HepG2 (cell line): Measurements from ENCODE around the gene BMP2K. TPM values are rescaled to one million over a fixed set of nuclear protein-coding genes. Genes with fewer than 3 reads are reported as not detected.

Experiments
- ATAC-seq: fragments of 200-7000 bp; cut with Tn5 transposase; 3 replicates; pipeline ENCODE4 v1.9.1; 2020; ENCODE audit warnings: mild to moderate bottlenecking, moderate library complexity
- Bru-seq: library from RNA; stranded (reverse); fragments of 400-500 nt; gene quantifications from one replicate; lab custom pipeline; 2021; lab: Mats Ljungman, UMichigan
- BruChase-seq, 2 experiments: library from RNA; stranded (reverse); fragments of 400-500 nt; gene quantifications; one replicate each; lab custom pipeline; 2021; lab: Mats Ljungman, UMichigan
- BruUV-seq: library from RNA; stranded (reverse); fragments of 400-500 nt; replicated peaks from 2 replicates; lab custom pipeline; 2021; lab: Mats Ljungman, UMichigan
- CTCF ChIA-PET: fragments of 300-600 bp; formaldehyde crosslinking; extraction: SDS; loops from one replicate; lab custom pipeline; 2021; ENCODE audit warnings: low total read pairs, inconsistent platforms, low intra/inter-chr PET ratio; lab: Yijun Ruan, JAX
- POLR2A ChIA-PET: fragments of 350-600 bp; sonication (Branson Sonifier 250); formaldehyde crosslinking; loops from one replicate; lab custom pipeline; 2020; ENCODE audit warnings: antibody characterized with exemption, inconsistent platforms; lab: Yijun Ruan, JAX
- DNase-seq: peaks from one replicate; pipeline ENCODE4 v3.0.0-alpha.2; 2015; ENCODE audit warnings: low spot score
- FAIRE-seq: peaks from 3 replicates; lab custom pipeline; 2011; peaks lifted over from hg19 to GRCh38; lab: Jason Lieb, UNC
- H2AFZ ChIP-seq: one replicate; pipeline ENCODE4 v1.6.1; 2011; ENCODE audit warnings: low read length, inconsistent platforms
- H3K27ac ChIP-seq: fragments of 300-600 bp; 3 replicates; pipeline ENCODE4 v1.8.0; 2011; ENCODE audit warnings: mixed run types, mild to moderate bottlenecking, mixed read lengths, low read length, inconsistent platforms; ENCODE audit not compliant: insufficient read depth; ENCODE audit errors: extremely low read length
- H3K27me3 ChIP-seq, 2 experiments: fragments of 200-600 bp in 1 of 2; 2 replicates in 1 of 2; 3 replicates in 1 of 2; pipeline versions ENCODE4 v1.6.0 to v1.8.0; 2011; ENCODE audit warnings: low read length in 2 of 2, mild to moderate bottlenecking in 2 of 2, moderate library complexity in 2 of 2, inconsistent platforms in 1 of 2; ENCODE audit not compliant: insufficient read depth in 2 of 2, control insufficient read depth in 1 of 2
- H3K36me3 ChIP-seq, 2 experiments: fragments of 200-600 bp in 1 of 2; replicated peaks in 1 of 2; 2 replicates in 1 of 2; 3 replicates in 1 of 2; pipeline versions ENCODE4 v1.5.1 to v1.8.0; 2011; ENCODE audit warnings: low read length in 2 of 2, inconsistent platforms in 1 of 2; ENCODE audit not compliant: insufficient read depth in 2 of 2, control insufficient read depth in 1 of 2
- H3K4me1 ChIP-seq: 2 replicates; pipeline ENCODE4 v1.5.1; 2012; ENCODE audit warnings: low read length, inconsistent platforms; ENCODE audit not compliant: insufficient read depth
- H3K4me2 ChIP-seq: 2 replicates; pipeline ENCODE4 v1.6.0; 2011; ENCODE audit warnings: low read depth, low read length, inconsistent platforms
- H3K4me3 ChIP-seq, 3 experiments: fragments of 200-600 bp in 1 of 3; sonication (generic), shearing (Covaris generic) in 1 of 3; replicated peaks in 1 of 3; 2 replicates each; pipeline ENCODE4 v1.5.1; 2011 to 2016; ENCODE audit warnings: low read length in 3 of 3, inconsistent platforms in 2 of 3, low read depth in 2 of 3, mild to moderate bottlenecking in 2 of 3, control low read depth in 1 of 3, mixed read lengths in 1 of 3; ENCODE audit not compliant: insufficient read depth in 1 of 3
- H3K79me2 ChIP-seq: one replicate; pipeline ENCODE4 v1.6.1; 2011; ENCODE audit warnings: low read length, inconsistent platforms; ENCODE audit not compliant: insufficient read depth
- H3K9ac ChIP-seq: 2 replicates; pipeline ENCODE4 v1.6.0; 2011; ENCODE audit warnings: mild to moderate bottlenecking, low read depth, low read length, inconsistent platforms; ENCODE audit not compliant: insufficient read depth
- H3K9me3 ChIP-seq: 2 replicates; pipeline ENCODE4 v1.5.1; 2012; ENCODE audit warnings: mild to moderate bottlenecking, low read length
- H4K20me1 ChIP-seq: 2 replicates; pipeline ENCODE4 v1.6.0; 2011; ENCODE audit warnings: inconsistent platforms, mild to moderate bottlenecking, low read length, moderate library complexity; ENCODE audit not compliant: insufficient read depth
- GABPB1 ChIP-seq: IDR thresholded peaks from 2 replicates; pipeline ENCODE4 v1.6.1; 2016; ENCODE audit warnings: mild to moderate bottlenecking, missing genetic modification reagents, moderate library complexity, missing compliant biosample characterization
- GATA4 ChIP-seq: sonication (generic); IDR thresholded peaks from 2 replicates; pipeline ENCODE4 v1.6.1; 2016; ENCODE audit warnings: antibody characterized with exemption, low read depth, borderline replicate concordance
- KDM3A ChIP-seq: IDR thresholded peaks from 2 replicates; pipeline ENCODE4 v1.6.1; 2018; ENCODE audit warnings: low read depth, missing compliant biosample characterization
- KLF6 ChIP-seq: IDR thresholded peaks from 2 replicates; pipeline ENCODE4 v1.8.0; 2016; ENCODE audit warnings: missing biosample characterization, missing genetic modification reagents
- NCOA5 ChIP-seq: sonication (generic); formaldehyde crosslinking; IDR thresholded peaks from 2 replicates; pipeline ENCODE4 v1.4.0; 2020; ENCODE audit warnings: missing genetic modification reagents
- POLR2A ChIP-seq, 2 experiments: IDR thresholded peaks; 2 replicates each; pipeline ENCODE4 v1.6.1; 2011; ENCODE audit warnings: low read depth in 2 of 2, low read length in 2 of 2, mild to moderate bottlenecking in 1 of 2, moderate library complexity in 1 of 2; ENCODE audit not compliant: insufficient read depth in 1 of 2
- SALL2 ChIP-seq: sonication (generic); formaldehyde crosslinking; IDR thresholded peaks from 2 replicates; pipeline ENCODE4 v1.8.1; 2023; ENCODE audit warnings: mild to moderate bottlenecking, missing genetic modification reagents, inconsistent platforms
- THRA ChIP-seq: sonication (generic); formaldehyde crosslinking; IDR thresholded peaks from 2 replicates; pipeline ENCODE4 v1.4.0; 2020; ENCODE audit warnings: missing genetic modification reagents, borderline replicate concordance
- ZBTB43 ChIP-seq: sonication (generic); formaldehyde crosslinking; conservative IDR thresholded peaks from 2 replicates; pipeline ENCODE4 v1.4.0; 2020; ENCODE audit warnings: missing genetic modification reagents
- ZFX ChIP-seq: sonication (generic); formaldehyde crosslinking; IDR thresholded peaks from 2 replicates; pipeline ENCODE4 v1.4.0; 2020; ENCODE audit warnings: mild to moderate bottlenecking, low read depth, missing genetic modification reagents, moderate library complexity
- ZFY ChIP-seq: sonication (generic); formaldehyde crosslinking; IDR thresholded peaks from 2 replicates; pipeline ENCODE4 v1.4.0; 2020; ENCODE audit warnings: missing genetic modification reagents
- ZNF431 ChIP-seq: sonication (generic); formaldehyde crosslinking; IDR thresholded peaks from 2 replicates; pipeline ENCODE4 v1.9.0; 2022; ENCODE audit warnings: missing genetic modification reagents, low read depth, mild to moderate bottlenecking, borderline replicate concordance
- ZNF547 ChIP-seq: sonication (generic); formaldehyde crosslinking; IDR thresholded peaks from 2 replicates; pipeline ENCODE4 v1.5.1; 2020; ENCODE audit warnings: mild to moderate bottlenecking, missing genetic modification reagents
- ZNF644 ChIP-seq: IDR thresholded peaks from 2 replicates; pipeline ENCODE4 v1.6.1; 2016; ENCODE audit warnings: low read depth
- ZNF891 ChIP-seq: sonication (generic); formaldehyde crosslinking; IDR thresholded peaks from 2 replicates; pipeline ENCODE4 v1.5.0; 2020; ENCODE audit warnings: mild to moderate bottlenecking, missing genetic modification reagents
- ZZZ3 ChIP-seq: sonication (generic); formaldehyde crosslinking; IDR thresholded peaks from 2 replicates; pipeline ENCODE4 v1.4.0; 2020; ENCODE audit warnings: missing genetic modification reagents, mild to moderate bottlenecking, borderline replicate concordance
- WGBS: methylation state at CpG from one replicate; pipeline ENCODE4 v1.1.6; 2017; ENCODE audit warnings: low lambda C conversion rate; 5-methylcytosine and 5-hydroxymethylcytosine counted together
- in situ Hi-C: cut with HindIII; loops from 2 replicates; pipeline ENCODE4 v1.10.0; 2017; ENCODE audit warnings: low pct_unique_long_range_greater_than_20kb; ENCODE audit not compliant: extremely low pct_ligation_motif_present
- intact Hi-C: fragments of 100-400 bp; cut with micrococcal nuclease; formaldehyde crosslinking; loops from one replicate; pipeline ENCODE4 v1.10.0; 2022; ENCODE audit not compliant: unreplicated experiment
- long read RNA-seq, 2 experiments: library from RNA in 1 of 2; library from polyadenylated mRNA in 1 of 2; stranded (forward) in 1 of 2; unstranded in 1 of 2; transcript quantifications; one replicate each; pipeline ENCODE4 v2.0.0, GENCODE V29; 2019 to 2022
- polyA minus RNA-seq, 3 experiments: library from RNA; depleted of rRNA, polyadenylated mRNA; stranded (reverse); fragments of >200 nt; gene quantifications; 2 replicates each; pipeline ENCODE4 v1.2.3, GENCODE V29; 2011; ENCODE audit warnings: low replicate concordance in 1 of 3
- polyA plus RNA-seq, 8 experiments: library from polyadenylated mRNA; depleted of rRNA in 3 of 8; stranded (reverse) in 7 of 8; unstranded in 1 of 8; fragments of >200 nt; fragmentation: Illumina TruSeq in 4 of 8; extraction: Trizol in 4 of 8; gene quantifications; 2 replicates each; pipeline versions ENCODE4 v1.2.1 to v1.2.3, GENCODE V29; 2011 to 2016; ENCODE audit warnings: low read depth in 4 of 8, missing spikeins in 1 of 8, mixed read lengths in 1 of 8; ENCODE audit not compliant: insufficient read depth in 1 of 8
- total RNA-seq, 5 experiments: library from RNA; depleted of rRNA; stranded (reverse); fragments of >200 nt; fragmentation: Illumina TruSeq; extraction: Trizol; gene quantifications; 2 replicates each; pipeline ENCODE4 v1.2.3, GENCODE V29; 2016; ENCODE audit warnings: low read depth in 1 of 5

Gene BMP2K
- total RNA-seq (2016; rRNA removed; fragmentation: Illumina TruSeq; extraction: Trizol) = 15.2 and 15.4 TPM in 2 replicates
- total RNA-seq (2016; cell fraction: cytosol; rRNA removed; fragmentation: Illumina TruSeq; extraction: Trizol; ENCODE audit: low read depth) = 10.8 and 11.6 TPM in 2 replicates
- 15.3 and 16.6 TPM in 2 replicates for total RNA-seq (2016; cell fraction: insoluble cytoplasmic fraction; rRNA removed; fragmentation: Illumina TruSeq; extraction: Trizol)
- total RNA-seq (2016; cell fraction: membrane; rRNA removed; fragmentation: Illumina TruSeq; extraction: Trizol) = 13.6 and 14.1 TPM in 2 replicates
- 24.2 and 28.7 TPM in 2 replicates for total RNA-seq (2016; cell fraction: nucleus; rRNA removed; fragmentation: Illumina TruSeq; extraction: Trizol)
- polyA plus RNA-seq (2011; rRNA removed) = 8.4 and 8.6 TPM in 2 replicates
- 2.6 and 4.6 TPM in 2 replicates for polyA plus RNA-seq (2011; cell fraction: cytosol; rRNA removed)
- 8.0 and 11.5 TPM in 2 replicates for polyA plus RNA-seq (2011; cell fraction: nucleus; rRNA removed)
- polyA plus RNA-seq (2012) = 5.8 and 6.0 TPM in 2 replicates
- 1.8 and 2.2 TPM in 2 replicates for polyA plus RNA-seq (2016; cell fraction: cytosol; fragmentation: Illumina TruSeq; extraction: Trizol; ENCODE audit: low read depth)
- 13.3 and 15.6 TPM in 2 replicates for polyA plus RNA-seq (2016; cell fraction: insoluble cytoplasmic fraction; fragmentation: Illumina TruSeq; extraction: Trizol; ENCODE audit: low read depth)
- polyA plus RNA-seq (2016; cell fraction: membrane; fragmentation: Illumina TruSeq; extraction: Trizol; ENCODE audit: low read depth) = 5.5 and 6.9 TPM in 2 replicates
- 13.3 and 15.9 TPM in 2 replicates for polyA plus RNA-seq (2016; cell fraction: nucleus; fragmentation: Illumina TruSeq; extraction: Trizol; ENCODE audit: insufficient read depth, low read depth)
- polyA minus RNA-seq (2011; rRNA and poly(A)+ RNA removed; ENCODE audit: low replicate concordance) = 13.4 and 13.5 TPM in 2 replicates
- polyA minus RNA-seq (2011; cell fraction: cytosol; rRNA and poly(A)+ RNA removed) = 6.9 and 8.5 TPM in 2 replicates
- 56.5 and 68.0 TPM in 2 replicates for polyA minus RNA-seq (2011; cell fraction: nucleus; rRNA and poly(A)+ RNA removed)
- Bru-seq, nascent RNA = percentile 72 among the genes with signal in this experiment
- percentile 52 among the genes with signal in this experiment for BruChase-seq, experiment 1, labeled RNA remaining after a 6-hour chase
- percentile 60 among the genes with signal in this experiment for BruChase-seq, experiment 2, labeled RNA remaining after a 2-hour chase
- long read RNA-seq, experiment 1 = 0 reads
- long read RNA-seq, experiment 2, partial matches to known transcripts = 0 of 6 reads
- long read RNA-seq, experiment 2, other reads (novel, unspliced or antisense) = 6 of 6 reads

DNA sequence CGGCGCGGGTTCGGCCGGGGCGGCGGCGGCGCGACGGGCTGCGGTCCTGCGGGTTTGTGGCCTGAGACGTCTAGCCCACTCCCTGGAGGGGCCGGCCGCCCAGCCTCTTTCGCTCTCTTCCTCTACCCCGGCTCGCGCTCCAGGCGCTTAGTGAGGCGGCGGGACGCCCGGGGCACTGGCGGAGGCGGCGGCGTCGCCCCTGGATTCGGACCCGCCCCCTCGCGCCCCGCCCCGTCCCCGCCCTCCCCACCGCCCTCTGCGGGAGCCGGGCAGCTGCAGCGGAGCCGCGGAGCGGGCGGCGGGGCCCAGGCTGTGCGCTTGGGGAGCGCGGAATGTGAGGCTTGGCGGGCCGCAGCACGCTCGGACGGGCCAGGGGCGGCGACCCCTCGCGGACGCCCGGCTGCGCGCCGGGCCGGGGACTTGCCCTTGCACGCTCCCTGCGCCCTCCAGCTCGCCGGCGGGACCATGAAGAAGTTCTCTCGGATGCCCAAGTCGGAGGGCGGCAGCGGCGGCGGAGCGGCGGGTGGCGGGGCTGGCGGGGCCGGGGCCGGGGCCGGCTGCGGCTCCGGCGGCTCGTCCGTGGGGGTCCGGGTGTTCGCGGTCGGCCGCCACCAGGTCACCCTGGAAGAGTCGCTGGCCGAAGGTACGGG is at the start of gene BMP2K:
BMP2K (plus strand) TSS at position 272 of the 650 bp plus-strand sequence; CDS start at position 466, 194 bp downstream.
- H3K79me2 ChIP-seq = peaks cover 39% of the 10 kb centered on the region
- ChIA-PET CTCF (no interaction called here), POLR2A (interaction anchor here (0.6 to 1.8 kb wide), 10 partner anchors 14 to 369 kb away, joined by 3 to 13 read pairs (median 3); partner anchors contain the start of gene PAQR3)
- H3K9me3 ChIP-seq = no peaks in the 10 kb centered on the region
- peaks cover 35% of the 10 kb centered on the region for H3K4me1 ChIP-seq
- peaks cover 6% of the 10 kb centered on the region for H4K20me1 ChIP-seq
- H2AFZ ChIP-seq = peak within 1 kb of the TSS; percentile 80
- H3K36me3 ChIP-seq = no peaks in the 10 kb centered on the region
- in situ Hi-C loops = no loop called here
- FAIRE-seq = no peak
- intact Hi-C loops = loop anchor here (5.0 to 10.0 kb wide), 3 partner anchors 114 to 719 kb away; partner anchors contain the start of gene FRAS1
- H3K4me2 ChIP-seq = peak within 1 kb of the TSS; percentile 100
- ATAC-seq = peak; percentile 91
- DNase-seq = peak; percentile 57
- BruUV-seq = no TSS peak
- no peaks in the 10 kb centered on the region; a peak in 1 of 5 replicates for H3K27me3 ChIP-seq
- 3% methylated on average over 6 of the region's 95 CpGs for WGBS
- peak within 1 kb of the TSS; percentile 93 to 95 (median 95) for H3K4me3 ChIP-seq
- H3K9ac ChIP-seq = peak within 1 kb of the TSS; percentile 96
- peak within 1 kb of the TSS; percentile 100 for H3K27ac ChIP-seq
- TF ChIP-seq ZFX (CRISPR knock-in tag) (peak; percentile 28; the same call in 1 of the 2 replicates), ZNF547 (CRISPR knock-in tag) (0 out of 2 replicates have a peak, but pooled peaks have one; percentile 7), ZZZ3 (no peak), ZBTB43 (CRISPR knock-in tag) (peak; percentile 58), ZFY (CRISPR knock-in tag) (peak; percentile 28), KLF6 (CRISPR knock-in tag) (0 out of 2 replicates have a peak, but pooled peaks have one; percentile 17), KDM3A (0 out of 2 replicates have a peak, but pooled peaks have one; percentile 3), GATA4 (peak; percentile 11; the same call in 1 of the 2 replicates), ZNF431 (CRISPR knock-in tag) (0 out of 2 replicates have a peak, but pooled peaks have one; percentile 55), ZNF644 (no peak), POLR2A (IDR thresholded peaks at IDR 0.05; ENCODE audit: insufficient read depth in 1 of 2, low read depth in 2 of 2, low read length in 2 of 2) (peak in 1 of 2 experiments; percentile 78; a peak in 3 of 4 replicates), ZNF891 (CRISPR knock-in tag) (no peak), GABPB1 (CRISPR knock-in tag) (peak; percentile 41; the same call in 1 of the 2 replicates), THRA (no peak), NCOA5 (no peak), SALL2 (CRISPR knock-in tag) (peak; percentile 46; the same call in 1 of the 2 replicates)
